GM18868 (cell line): ENCODE data around the gene AUTS2.
"Not testable (repeated sequence)": the region's sequence is repeated elsewhere in the genome, so short reads cannot be mapped to it uniquely, and the experiment has no call there.

Experiments used
- ATAC-seq: cut with Tn5 transposase; IDR thresholded peaks from one replicate; pipeline ENCODE4 v1.9.1; 2021; ENCODE audit warnings: mild to moderate bottlenecking, moderate library complexity; ENCODE audit not compliant: unreplicated experiment

Gene AUTS2

GRCh38 chr7:69780379-69780778, 182.1 kb downstream of the AUTS2 start:
- ATAC-seq, result peak; percentile 26

GRCh38 chr7:69781412-69781846, 183.2 kb downstream of the AUTS2 start:
- ATAC-seq, result no peak

GRCh38 chr7:69782917-69783684, 184.8 kb downstream of the AUTS2 start:
- no peak for ATAC-seq

GRCh38 chr7:69786130-69786529, 187.9 kb downstream of the AUTS2 start:
- ATAC-seq, result not testable (repeated sequence)

- no peak for ATAC-seq
Observed at GRCh38 chr7:69786730-69787395, 188.6 kb downstream of the AUTS2 start.

- ATAC-seq, result no peak
Observed at GRCh38 chr7:69787736-69788431, 189.6 kb downstream of the AUTS2 start.

- ATAC-seq, result no peak
Observed at GRCh38 chr7:69789563-69789962, 191.3 kb downstream of the AUTS2 start.

DNA sequence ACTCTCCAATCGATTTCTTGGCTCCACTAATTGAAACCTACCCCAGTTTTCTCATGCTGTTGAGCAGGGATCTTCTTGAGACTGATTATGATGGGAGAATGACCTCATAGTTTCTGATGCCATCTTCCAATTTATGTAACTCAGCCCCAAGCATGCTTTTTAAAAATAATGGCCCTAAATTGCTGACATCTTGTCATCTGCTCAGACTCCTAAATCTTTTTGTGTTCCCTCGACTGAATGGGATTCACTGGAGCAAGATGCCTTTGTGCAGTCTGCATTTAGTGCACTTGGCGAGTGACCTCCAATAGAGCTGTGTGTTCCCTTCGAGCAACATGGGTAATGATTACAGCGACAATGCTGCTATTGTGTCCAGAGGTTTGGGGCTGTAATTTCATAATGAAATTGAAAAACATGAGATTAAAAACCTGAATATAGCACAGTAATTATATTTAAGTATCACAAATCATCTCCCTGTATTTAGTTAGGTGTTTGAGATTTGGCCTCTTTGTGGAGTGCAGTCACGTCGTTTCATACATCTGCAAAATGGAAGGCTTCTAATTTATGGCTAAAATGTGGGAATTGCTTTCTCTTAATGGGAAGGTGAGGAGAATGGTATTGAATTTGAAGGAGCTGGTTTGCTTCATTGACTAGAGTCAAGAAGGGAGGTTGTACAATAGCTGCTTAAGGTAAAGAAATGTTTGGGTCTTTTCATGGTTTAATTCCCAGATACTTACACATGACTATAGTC, 192.9 kb downstream of the AUTS2 start:
- ATAC-seq, result no peak

DNA sequence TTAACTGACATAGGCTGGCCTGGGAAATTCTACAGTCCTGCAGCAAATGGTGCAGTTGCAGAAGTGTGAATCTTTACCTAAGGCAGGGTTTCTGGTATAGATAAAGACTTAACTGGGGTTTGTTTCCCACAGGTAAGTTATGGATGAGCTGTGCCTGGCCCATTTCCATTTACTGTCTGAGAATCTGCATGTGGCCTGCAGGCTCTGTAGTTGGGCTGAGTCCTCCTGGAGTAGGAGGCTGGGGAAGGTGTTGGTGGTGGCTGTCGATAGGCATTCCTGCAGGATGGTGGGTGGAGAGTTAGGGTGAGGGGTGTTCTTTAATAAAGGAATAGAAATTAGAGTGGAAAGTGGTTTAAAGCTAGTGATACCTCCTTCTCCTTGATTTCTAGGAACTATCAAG, 193.5 kb downstream of the AUTS2 start:
- no peak for ATAC-seq

DNA sequence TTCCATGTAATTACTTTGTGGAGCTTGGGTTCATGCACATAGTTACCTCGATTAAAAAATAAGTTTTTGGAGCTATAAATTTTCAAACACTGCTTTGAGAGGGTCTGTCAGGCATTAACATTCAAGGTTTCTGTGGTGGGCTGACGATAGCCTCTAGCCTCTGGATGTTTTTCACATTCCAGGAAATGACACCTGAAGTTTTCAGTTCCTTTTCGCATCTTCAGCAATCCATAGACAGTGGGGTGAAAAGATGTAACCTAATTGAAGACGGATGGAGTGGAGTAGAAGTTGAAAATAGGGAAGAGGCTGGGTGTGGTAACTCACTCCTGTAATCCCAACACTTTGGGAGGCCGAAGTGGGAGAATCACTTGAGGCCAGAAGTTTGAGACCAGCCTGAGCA, 197.7 kb downstream of the AUTS2 start:
- no peak for ATAC-seq

GRCh38 chr7:69796416-69796815, 198.1 kb downstream of the AUTS2 start:
- no peak for ATAC-seq

DNA sequence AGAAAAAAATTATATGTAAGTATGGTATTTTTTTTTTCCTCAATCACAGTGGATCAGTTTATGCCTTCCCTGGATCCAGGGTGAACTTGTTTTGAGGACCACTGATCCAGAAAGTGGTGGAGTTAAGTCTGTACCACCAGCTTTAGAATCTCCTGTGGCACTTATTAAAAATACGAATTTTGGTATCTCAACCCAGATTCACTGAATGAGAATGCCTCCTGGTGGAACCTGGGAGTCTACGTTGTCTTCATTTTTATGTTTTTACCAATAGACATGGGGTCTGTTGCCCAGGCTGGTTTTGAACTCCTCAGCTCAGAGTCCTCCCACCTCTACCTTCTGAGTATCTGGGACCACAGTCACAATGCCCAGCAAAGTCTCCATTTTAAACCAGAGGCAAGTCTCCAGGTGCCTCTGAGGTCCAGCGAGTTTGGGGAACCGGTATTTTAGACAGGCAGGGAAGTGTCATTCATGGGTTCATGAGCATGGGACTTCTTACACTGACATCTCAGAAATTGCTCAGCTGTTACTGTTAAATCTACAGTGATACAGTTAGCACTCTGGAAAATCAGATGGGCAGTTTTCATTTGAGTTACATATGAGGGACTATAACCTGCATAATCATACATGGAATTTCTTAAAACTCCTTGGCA, 200.9 kb downstream of the AUTS2 start:
- ATAC-seq, result no peak

- no peak for ATAC-seq
Observed at GRCh38 chr7:69799990-69800389, 201.7 kb downstream of the AUTS2 start.

- no peak for ATAC-seq
Observed at GRCh38 chr7:69800495-69800894, 202.2 kb downstream of the AUTS2 start.

- ATAC-seq, result no peak
Observed at GRCh38 chr7:69801729-69802682, 203.7 kb downstream of the AUTS2 start.

- ATAC-seq, result peak; percentile 87
Observed at GRCh38 chr7:69803699-69804516, 205.6 kb downstream of the AUTS2 start.

GRCh38 chr7:69804962-69805361, 206.7 kb downstream of the AUTS2 start:
- ATAC-seq, result no peak

GRCh38 chr7:69808391-69808790, 210.1 kb downstream of the AUTS2 start:
- no peak for ATAC-seq
